GM19043 (cell line): ENCODE results near the gene ISM1.

Experiments used
- ATAC-seq: cut with Tn5 transposase; IDR thresholded peaks from one replicate; pipeline ENCODE4 v1.9.1; 2021; ENCODE audit warnings: low read depth; ENCODE audit not compliant: unreplicated experiment

Gene ISM1

DNA sequence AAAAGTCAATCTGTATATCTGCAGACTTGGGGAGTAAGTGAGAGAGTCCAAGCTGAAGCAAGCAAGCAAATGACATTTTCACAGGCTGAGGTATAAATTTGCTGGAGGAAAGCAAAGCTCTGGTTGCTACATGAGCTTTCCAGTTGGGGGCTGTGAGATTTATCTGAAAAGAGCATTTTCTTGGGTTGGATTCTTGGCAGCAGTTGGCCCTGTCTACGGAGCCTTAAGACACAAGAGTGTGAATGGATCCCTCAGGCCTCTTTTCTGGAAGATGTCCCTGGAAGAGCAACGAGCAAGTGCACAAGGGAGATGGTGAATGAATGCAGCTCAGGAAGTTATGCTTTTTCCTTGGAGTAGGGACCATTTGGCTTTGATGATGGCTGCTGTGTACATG lies 30.8 kb downstream of the ISM1 start:
- no peak for ATAC-seq

DNA sequence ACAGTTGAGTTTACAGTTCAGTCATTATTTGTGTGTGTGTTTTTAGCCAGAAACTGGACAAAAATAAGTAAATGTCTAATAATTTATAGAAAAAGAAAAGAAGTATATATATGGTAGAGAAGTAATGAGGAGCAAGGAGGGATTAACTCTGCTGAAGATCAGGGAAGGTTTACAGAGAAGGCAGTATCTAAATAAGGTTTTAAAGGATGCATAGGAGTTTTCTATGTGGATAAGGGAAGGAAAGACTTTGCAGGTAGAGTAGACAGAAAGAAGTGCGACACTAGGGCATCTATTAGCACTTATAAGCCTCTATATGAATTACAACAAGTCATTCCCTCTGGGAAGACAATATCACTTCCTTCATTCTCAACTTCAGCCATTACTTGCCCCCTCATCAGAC lies 34.3 kb downstream of the ISM1 start:
- ATAC-seq, result no peak

DNA sequence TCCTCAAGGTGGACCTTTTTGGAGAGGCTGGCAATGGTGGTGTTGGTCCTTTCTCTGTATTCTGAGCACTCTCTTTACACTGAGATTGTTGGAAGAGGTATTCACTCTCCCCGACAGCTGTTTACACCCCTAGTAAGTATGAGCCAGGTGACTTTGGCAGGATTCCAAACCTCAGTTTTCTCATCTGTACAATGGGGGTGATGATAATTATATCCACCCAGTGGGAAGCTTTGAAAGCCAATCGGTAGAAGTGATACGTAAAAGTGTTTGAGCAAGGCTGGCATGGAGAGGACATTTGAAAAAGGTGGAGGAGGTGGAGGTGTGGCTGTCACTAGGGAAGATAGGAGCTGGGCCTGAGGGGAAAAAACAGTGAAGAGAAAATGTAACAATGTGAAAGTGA lies 35.5 kb downstream of the ISM1 start:
- no peak for ATAC-seq

DNA sequence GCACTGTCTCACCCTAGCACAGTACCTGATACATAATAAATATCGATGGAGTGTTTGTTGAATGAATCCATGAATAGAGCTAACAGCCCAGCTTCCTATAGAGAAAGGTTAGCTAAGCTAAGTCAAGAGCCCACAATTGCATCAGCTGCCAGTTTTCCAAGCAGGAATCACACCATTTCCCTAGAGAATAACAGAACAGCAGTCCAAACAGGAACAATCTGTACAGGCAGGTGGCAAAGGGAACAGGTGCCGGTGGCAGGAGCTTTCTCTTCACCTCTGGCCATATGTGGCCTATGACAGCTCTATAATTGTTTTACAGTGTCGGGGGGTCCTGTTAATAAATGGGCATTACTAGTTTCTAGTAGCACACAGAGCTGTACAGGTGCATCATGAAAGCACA lies 38.8 kb downstream of the ISM1 start:
- no peak for ATAC-seq

DNA sequence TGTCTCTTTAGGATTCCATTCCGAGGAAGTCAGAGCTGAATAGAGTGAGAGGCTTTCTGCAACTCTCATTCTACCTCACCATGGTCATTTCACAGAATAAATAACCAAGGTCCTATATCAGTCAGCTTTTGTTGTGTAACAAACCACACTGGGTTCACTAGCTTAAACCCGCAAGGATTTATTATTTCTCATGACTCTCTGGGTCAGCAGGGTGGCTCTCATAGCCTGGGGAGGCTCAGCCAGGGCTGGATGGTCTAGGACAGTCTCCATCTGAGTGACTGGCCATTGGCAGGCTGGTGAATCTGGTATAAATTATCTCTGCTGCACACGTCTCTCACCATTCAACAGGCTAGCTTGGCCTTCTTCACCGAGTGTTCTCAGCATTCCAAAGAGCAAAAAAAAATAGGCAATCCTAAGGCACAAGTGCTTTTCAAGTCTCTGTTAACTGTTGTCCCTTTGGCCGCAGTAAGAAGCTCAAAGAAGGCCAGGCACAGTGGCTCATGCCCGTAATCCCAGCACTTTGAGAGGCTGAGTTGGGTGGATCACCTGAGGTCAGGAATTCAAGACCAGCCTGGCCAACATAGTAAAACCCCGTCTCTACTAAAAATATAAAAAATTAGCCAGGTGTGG lies 39.7 kb downstream of the ISM1 start:
- ATAC-seq, result no peak

DNA sequence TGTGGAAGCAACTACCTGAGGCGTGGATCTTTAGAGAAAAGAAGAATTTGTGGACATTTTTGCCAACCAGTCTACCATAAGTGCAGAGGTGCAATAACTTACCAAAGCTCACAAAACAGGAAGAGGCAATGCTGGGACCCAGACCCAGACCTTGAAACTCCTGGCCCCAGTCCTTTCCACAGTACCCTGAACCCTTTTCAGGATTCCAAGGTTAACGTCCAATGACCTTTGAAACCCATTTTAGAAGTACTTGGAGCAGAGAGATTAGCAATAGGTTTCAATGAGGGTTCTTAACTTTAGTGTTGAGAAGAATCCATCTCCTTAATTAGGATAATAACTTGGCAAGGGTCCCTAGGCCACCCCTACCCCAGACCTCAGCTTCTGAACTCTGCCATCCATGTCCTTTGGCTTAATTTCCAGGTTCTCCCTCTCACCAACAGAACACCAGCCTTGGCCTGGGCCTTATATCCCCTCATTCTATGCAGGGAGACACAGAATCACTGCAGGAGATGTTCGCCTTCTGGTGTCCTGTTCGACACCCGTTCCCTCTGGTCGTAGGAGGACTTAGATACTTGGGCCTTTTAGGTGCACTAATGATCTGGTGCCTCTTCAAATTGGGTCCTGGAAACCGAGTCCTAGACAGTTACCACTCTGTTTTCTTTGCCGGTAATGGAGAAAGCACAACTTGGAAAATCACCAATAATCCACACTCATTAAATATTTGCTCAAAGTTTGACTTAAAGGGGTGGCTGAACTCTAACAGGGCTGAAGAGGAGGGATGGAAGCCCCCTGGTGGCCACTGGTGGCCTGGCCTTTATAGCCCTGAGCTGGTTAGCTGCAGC lies 40.6 kb downstream of the ISM1 start:
- ATAC-seq, result no peak

DNA sequence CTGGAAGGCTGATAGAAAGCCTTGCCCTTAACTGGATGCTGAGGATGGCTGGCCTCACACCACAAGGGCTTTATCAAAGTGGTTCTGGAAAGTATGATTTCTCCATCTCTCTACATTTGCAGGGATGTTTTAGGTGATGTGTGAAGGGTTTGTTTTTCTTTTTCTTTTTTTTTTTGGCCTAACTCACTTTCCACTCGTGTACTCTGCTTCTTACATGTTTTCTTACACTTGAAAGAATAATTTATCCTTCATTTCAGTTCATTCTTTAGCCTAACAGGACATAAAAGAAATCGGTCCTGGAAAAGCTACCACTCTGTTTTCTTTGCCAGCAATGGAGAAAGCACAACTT lies 41.2 kb downstream of the ISM1 start:
- ATAC-seq, result no peak

DNA sequence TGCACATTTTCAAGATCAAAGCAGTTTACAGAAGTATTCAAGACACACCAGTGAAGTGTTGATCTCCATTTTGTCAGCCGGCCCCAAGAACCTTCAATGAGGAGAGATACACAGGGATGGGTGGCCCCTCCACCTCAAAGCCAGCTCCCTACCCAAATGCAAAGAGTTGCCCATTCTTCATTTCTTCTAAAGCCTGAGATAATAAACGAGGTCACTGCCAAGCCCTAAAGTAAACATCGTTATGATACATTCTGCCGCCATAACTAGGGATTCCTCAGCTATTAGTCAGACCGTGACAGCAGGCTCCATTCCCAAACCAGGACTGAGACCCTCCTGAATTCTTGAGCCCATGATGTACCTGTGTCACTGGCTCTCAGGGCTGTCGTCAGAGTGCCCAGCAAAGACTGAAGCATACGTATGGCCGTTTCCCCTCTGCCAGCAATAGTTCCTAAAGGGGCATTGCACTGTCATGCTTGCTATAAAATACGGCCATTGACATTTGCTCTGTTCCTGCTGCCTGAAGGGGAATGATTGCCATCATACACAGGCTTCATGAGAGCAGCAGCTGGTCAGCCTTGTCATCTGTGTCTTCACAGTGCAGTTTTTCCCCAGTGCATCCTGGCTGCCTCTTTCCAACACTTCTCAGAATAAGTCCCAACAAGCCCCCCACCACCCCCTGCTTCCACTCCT lies 41.7 kb downstream of the ISM1 start:
- no peak for ATAC-seq

DNA sequence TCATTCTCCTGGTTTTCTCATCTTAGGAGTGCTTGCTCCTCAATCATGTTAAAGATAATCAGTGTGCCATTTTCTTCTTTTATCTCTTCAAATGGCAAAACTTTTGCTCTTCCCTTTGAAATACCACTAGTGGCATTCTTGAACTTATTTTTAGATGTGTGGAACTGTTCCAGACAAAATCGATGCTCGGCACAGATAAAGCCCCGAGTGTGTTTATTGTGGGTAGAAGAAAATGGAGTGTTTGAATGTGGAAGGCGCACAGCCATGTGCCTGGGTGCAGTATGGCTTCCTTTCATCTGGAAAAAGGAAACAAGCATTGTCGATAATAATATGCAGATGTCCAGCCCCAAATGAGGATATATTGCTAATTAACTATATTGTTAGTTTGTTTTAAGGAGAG lies 42.4 kb downstream of the ISM1 start:
- ATAC-seq, result no peak

DNA sequence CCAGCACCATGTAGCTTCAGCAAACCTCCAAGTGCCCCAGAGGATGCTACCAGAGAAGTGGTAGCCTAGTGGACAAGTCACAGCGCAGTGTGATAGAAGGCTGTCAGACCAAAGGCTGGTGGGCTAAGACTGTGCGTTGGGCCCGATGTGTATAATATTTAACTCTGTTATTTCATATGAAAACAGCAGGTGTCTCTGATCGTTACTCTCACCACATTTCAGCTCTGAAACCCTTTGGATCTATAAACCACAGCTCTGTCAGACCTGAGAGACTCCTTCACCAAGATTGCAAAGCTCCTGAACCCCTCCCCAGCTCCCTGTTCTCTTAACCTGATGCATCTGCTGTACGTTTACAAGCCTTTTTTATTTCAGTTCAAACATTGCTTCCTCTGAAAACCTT lies 43.8 kb downstream of the ISM1 start:
- ATAC-seq, result no peak

DNA sequence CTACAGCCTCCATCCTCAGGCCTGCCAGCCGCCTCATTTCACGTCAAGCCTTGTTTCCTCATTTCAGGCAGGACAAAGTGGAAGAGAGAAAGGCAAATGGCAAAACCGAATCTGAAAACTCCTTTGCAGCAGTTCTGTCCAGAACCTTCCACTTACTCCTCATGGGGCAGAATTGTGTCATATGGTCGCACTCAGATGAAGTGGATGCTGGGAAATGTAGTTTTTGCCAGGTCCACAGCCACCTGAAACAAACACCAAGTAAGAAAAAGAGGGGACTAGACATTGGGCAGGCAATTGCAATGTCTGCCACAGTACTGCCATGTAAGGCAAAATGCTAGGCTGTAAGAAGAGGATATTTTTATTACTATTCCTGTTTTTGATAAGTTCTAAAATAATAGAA lies 44.9 kb downstream of the ISM1 start:
- no peak for ATAC-seq

DNA sequence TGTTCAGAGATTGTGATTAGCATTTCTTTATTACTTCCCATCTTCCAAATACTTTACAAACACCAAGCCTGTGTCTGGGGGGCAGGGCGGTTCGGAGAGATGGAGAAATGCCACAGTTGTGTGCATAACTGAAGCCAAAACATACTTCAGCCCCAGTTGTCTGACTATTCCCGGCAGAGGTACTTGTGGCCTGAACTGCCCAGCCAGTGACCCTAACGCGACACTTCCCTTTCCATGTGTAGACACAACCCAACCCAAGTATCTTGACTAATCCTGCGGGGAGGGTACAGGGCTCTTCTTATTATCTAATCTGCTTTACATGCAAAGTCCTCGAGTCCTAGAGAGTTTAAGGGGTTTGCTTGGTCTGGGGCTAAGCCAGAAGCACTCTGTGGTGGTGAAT lies 46.2 kb downstream of the ISM1 start:
- ATAC-seq, result no peak

DNA sequence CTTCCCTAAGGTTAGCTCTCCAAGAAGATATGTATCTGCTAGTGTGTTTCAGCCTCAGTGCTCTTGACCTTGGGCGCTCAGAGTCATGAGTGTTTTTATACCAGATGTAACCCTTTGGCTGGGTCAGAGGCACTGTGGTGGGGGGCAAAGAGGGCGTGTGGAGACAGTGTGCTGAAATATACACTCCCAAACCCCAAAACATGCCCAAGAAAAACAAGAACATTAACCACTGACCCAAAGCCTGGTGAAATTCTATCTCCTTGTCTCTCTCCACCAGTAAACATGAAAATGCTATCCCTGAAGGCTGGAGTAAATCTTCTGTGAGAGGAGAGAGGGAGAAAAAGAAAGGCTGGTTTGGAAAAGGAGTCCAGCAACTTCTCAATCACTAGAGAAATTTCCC lies 47.9 kb downstream of the ISM1 start:
- ATAC-seq, result no peak

DNA sequence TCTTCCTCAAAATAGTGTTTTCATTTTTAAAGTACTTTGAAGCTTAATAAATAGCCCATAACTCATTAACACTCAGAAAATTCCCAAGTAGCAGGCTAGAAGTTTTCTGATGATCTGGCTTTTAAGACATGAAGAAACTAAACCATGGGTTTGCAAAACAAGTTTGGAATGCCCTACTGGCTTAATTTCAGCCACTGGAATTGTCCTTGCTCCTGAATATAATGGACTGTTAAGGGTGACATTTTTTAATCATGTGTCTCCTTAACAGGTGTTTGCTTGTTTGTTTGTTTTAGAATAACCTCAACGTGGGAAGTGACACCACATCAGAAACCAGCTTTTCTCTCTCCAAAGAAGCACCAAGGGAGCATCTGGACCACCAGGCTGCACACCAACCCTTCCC lies 49.1 kb downstream of the ISM1 start:
- no peak for ATAC-seq

DNA sequence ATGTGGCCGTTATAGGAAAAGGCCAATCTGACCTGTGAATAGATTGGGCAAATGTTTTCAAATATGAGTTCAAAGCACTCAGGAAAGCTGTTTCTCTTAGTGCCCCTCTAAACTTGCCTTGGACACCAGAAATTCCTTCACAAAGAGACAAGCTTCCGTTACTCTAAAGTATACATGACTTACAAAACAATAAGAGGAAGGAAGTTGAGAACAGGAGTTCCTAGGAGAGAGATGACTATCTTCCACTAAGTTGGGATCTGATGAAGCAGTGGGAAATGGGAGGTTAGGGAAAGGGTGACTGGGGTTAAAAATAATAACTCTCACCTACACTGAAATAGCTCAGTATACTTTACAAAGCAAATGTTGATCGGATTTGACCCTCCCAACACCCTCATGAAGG lies 50.0 kb downstream of the ISM1 start:
- no peak for ATAC-seq

DNA sequence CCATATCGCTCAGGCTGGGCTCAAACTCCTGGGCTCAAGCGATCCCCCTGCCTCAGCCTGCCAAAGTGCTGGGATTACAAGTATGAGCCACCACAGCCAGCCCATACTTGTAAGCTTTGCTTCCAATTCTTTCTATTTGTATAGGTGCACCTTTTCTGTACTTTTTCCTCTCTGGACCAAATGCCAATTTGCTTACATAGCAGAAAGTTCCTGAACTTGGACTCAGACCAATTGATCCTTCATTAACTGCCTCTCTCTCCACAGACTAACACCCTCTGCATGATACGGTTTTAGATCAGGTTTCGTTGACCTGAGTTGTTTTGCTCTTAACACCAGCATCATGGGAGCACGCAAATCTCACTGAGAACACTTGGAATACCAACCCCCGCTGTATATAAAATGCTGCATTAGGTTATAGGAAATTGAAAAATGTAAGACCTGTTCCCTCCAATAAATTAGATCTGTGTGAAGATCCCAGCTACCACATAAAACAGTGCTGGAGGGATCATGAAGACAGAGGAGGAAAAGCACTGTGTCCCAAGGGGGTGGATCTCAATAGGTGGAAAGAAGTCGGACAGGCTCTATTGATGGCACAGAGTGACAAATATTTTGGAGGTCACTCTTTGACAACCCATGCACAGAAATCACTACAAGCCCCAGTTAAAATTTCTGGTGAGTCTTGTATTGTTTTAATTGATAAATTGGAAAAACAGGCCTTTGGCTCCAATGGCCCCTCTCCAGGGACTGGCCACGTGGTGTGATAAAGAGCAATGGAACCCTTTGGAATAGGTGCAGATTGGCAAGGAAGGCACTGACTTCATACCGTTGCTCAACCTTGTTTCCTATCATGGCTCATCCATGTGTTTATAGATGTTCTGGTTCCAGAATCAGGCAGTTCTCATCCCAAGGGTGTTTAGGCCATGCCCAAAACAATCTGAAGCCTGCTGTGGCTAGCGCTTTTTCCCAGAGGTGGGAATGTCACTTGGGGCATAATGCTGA lies 51.2 kb downstream of the ISM1 start:
- no peak for ATAC-seq

DNA sequence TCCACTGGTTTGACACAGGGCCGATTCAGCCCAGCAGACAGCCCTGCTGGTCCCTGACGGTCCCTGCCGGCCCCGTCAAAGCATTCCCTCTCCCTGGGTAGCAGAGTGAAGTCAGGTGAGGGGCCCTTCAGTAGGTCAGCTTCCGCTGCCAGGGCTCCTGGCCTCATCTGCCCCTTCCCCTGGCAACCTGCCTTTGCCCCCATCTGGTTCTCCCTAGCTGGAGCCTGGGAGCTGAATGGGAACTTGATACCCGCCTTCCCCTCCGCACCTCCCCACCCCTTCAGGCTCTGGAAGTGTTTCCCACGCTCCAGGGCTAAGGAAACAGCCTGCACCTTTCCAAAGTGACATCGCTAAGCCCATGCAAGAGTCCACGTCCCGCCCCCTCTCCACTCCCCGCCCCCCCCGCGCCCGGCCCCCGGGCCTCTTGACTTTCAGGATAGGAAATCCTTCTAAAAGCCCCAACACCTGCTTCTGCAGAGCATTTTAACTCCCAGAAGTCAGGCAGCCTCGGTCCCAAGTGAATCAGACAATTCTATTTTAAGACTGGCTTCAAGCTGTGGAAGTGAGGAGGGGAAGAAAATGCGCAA lies 53.3 kb downstream of the ISM1 start:
- ATAC-seq, result no peak

DNA sequence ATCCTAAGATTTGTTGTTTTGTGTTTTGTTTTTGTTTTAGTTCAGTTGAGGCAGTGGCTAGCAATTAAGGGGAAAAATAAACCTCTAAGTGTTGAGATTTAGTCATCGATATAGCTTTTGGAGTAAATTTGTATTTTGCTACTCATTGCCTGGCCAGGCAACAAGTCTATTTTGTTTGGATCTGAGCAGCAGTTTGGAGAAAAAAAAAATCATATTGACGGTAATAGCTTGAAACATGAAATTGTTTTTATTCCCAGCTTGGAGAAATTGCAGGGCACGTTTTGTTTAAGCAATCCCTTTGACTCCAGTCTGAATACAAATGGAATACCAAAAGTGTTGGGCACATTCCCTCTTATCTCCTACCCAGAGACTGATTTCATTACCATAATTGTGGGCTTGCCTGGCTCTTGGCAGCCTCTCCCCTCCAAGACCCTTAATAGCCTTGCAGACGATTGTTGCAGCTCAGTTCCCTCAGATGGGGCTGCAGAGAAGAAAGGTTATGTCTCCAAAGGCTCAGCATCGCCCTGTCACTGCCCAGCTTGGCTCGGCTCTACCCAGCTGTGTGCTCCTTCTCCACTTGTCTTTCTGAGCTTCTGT lies 56.0 kb downstream of the ISM1 start:
- ATAC-seq, result no peak

DNA sequence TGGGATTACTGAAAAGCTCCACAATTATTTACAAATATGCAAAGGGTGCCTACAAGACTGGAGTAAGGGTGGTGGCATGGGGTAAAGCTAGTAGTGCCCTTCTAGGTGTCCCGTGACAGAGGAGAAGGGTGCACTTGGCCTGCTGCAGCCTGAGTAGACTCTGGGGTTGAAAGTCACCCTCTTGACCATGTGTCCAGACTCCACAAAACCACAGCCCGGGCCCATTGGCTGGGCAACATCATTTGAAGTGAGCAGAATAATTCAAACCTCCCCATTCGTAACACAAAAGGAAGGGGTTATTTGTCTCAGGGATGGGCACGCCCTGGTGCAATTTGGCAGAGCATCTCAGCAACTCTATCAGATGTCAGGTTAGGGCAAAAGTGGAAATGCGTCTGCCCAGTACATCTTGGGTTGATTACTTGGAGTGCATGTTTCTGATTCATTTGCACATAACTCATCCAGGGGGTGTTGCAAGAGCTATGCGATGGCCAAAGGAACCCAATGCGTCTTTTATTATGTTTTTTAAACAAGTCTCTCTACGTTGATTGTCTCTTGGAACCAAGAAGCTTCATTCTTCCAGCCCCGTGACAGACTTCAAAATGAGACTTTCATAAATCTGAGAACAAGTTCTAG lies 56.7 kb downstream of the ISM1 start:
- ATAC-seq, result no peak
